ENCODE measurements around the gene KLHDC1.

DNA sequence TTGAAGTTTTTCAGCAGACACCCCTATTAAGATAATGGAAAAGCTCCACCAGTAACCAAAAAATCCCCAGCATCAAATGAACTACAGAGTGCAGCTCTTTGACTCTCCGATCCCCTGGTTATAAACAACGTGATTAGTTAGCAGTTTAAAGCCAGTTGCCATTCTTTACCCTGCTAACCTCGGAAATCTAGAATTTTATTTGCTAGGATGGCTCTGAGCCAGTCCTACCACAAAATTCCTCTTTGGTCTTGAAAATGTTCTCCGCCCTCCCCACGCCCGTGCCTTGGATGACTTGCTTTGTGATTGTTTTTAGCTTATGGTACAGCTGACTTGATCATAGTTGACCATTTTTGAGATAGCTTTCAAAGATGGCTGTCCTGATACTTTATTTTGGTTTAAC lies 76.3 kb downstream of the KLHDC1 start:
- TF ChIP-seq, protein P1, sequence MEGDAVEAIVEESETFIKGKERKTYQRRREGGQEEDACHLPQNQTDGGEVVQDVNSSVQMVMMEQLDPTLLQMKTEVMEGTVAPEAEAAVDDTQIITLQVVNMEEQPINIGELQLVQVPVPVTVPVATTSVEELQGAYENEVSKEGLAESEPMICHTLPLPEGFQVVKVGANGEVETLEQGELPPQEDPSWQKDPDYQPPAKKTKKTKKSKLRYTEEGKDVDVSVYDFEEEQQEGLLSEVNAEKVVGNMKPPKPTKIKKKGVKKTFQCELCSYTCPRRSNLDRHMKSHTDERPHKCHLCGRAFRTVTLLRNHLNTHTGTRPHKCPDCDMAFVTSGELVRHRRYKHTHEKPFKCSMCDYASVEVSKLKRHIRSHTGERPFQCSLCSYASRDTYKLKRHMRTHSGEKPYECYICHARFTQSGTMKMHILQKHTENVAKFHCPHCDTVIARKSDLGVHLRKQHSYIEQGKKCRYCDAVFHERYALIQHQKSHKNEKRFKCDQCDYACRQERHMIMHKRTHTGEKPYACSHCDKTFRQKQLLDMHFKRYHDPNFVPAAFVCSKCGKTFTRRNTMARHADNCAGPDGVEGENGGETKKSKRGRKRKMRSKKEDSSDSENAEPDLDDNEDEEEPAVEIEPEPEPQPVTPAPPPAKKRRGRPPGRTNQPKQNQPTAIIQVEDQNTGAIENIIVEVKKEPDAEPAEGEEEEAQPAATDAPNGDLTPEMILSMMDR (conservative IDR thresholded peaks at IDR 0.05 in 1 of 2, IDR thresholded peaks at IDR 0.05 in 1 of 2; ENCODE audit: extremely low read depth in 1 of 2, insufficient read depth in 1 of 2, low read depth in 1 of 2, low read length in 2 of 2), result no peak
- TF ChIP-seq EZH2 (IDR thresholded peaks at IDR 0.05; ENCODE audit: borderline replicate concordance, low read length), result no peak
